Measurements from ENCODE around the gene ALCAM.
A peak's percentile ranks its signal among the peaks of the same experiment; 100 is the strongest.

The ALCAM gene

GRCh38 chr3:105538483-105538882, 171.8 kb downstream of the ALCAM start:
- intact Hi-C loops (cut with DNase I) = no loop called here
- DNase-seq = no peak

- intact Hi-C loops (cut with DNase I) = no loop called here
- no peak for DNase-seq
Measured at GRCh38 chr3:105539897-105540296, 173.2 kb downstream of the ALCAM start.

GRCh38 chr3:105542282-105543019, 175.7 kb downstream of the ALCAM start:
- intact Hi-C loops (cut with DNase I) = no loop called here
- no peak for DNase-seq

- intact Hi-C loops (cut with DNase I) = no loop called here
- no peak for DNase-seq
Measured at GRCh38 chr3:105545051-105545450, 178.3 kb downstream of the ALCAM start.

GRCh38 chr3:105553851-105554250, 187.1 kb downstream of the ALCAM start:
- no peak for DNase-seq
- intact Hi-C loops (cut with DNase I) = no loop called here

GRCh38 chr3:105555206-105555605, 188.5 kb downstream of the ALCAM start:
- no peak for DNase-seq
- intact Hi-C loops (cut with DNase I) = no loop called here

- intact Hi-C loops (cut with DNase I) = no loop called here
- no peak for DNase-seq
Measured at GRCh38 chr3:105559856-105560255, 193.1 kb downstream of the ALCAM start.

- intact Hi-C loops (cut with DNase I) = no loop called here
- DNase-seq = no peak
Measured at GRCh38 chr3:105561876-105562275, 195.2 kb downstream of the ALCAM start.

GRCh38 chr3:105564546-105565288, 198.0 kb downstream of the ALCAM start:
- DNase-seq = no peak
- intact Hi-C loops (cut with DNase I) = no loop called here

- no peak for DNase-seq
- intact Hi-C loops (cut with DNase I) = no loop called here
Measured at GRCh38 chr3:105571005-105571404, 204.3 kb downstream of the ALCAM start.

- intact Hi-C loops (cut with DNase I) = no loop called here
- no peak for DNase-seq
Measured at GRCh38 chr3:105572501-105572900, 205.8 kb downstream of the ALCAM start.

GRCh38 chr3:105579439-105579838, 212.7 kb downstream of the ALCAM start:
- intact Hi-C loops (cut with DNase I) = no loop called here
- DNase-seq = no peak

GRCh38 chr3:105580296-105580965, 213.7 kb downstream of the ALCAM start:
- intact Hi-C loops (cut with DNase I) = no loop called here
- no peak for DNase-seq

- DNase-seq = no peak
- intact Hi-C loops (cut with DNase I) = no loop called here
Measured at GRCh38 chr3:105582015-105582414, 215.3 kb downstream of the ALCAM start.

- intact Hi-C loops (cut with DNase I) = no loop called here
- peak in 16 of 42 donors; percentile 4 to 65 (median 22) for DNase-seq
Measured at GRCh38 chr3:105584003-105584790, 217.5 kb downstream of the ALCAM start.

- intact Hi-C loops (cut with DNase I) = no loop called here
- no peak for DNase-seq
Measured at GRCh38 chr3:105593315-105593714, 226.6 kb downstream of the ALCAM start.

- no peak for DNase-seq
- intact Hi-C loops (cut with DNase I) = no loop called here
Measured at GRCh38 chr3:105594219-105594618, 227.5 kb downstream of the ALCAM start.

- DNase-seq = no peak
- intact Hi-C loops (cut with DNase I) = no loop called here
Measured at GRCh38 chr3:105598042-105598796, 231.5 kb downstream of the ALCAM start.

GRCh38 chr3:105599350-105599749, 232.6 kb downstream of the ALCAM start:
- intact Hi-C loops (cut with DNase I) = no loop called here
- no peak for DNase-seq

Data from head of caudate nucleus (tissue), 42 donors.